ENCODE results near the gene NEK4. TPM values are rescaled to one million over a fixed set of nuclear protein-coding genes. Genes with fewer than 3 reads are reported as not detected.

NEK4 gene
- total RNA-seq, result 10 to 100 TPM; 12.8 to 15.3 TPM

- CTCF ChIA-PET, result interaction anchor here (0.7 kb wide), 1 partner anchor 352 kb away, joined by 3 read pairs; no protein-coding TSS in a partner anchor
- Mint-ChIP-seq H3K4me1 (ENCODE audit: low read depth) (peaks cover 20% of the 10 kb centered on the region), H3K36me3 (ENCODE audit: low read depth) (peaks cover 4% of the 10 kb centered on the region), H3K9me3 (no peaks in the 10 kb centered on the region), H3K27me3 (ENCODE audit: low read depth) (no peaks in the 10 kb centered on the region), H3K4me3 (peak within 1 kb of the TSS; percentile 96), H3K27ac (peak within 1 kb of the TSS; percentile 93)
- peak; percentile 91 for DNase-seq
- intact Hi-C loops (cut with micrococcal nuclease), result loop anchor here (1.0 to 5.0 kb wide), 7 partner anchors 64 to 487 kb away; partner anchors contain the start of genes NISCH, PBRM1, SFMBT1 and SPCS1
Observed at GRCh38 chr3:52770496-52771333, at the start of gene NEK4. NEK4 (minus strand) TSS chr3:52770940; CDS start chr3:52770746, 194 bp downstream.

- Mint-ChIP-seq H3K27ac (no peak overlapping the region), H3K36me3 (ENCODE audit: low read depth) (no peaks in the 10 kb centered on the region), H3K4me3 (no peak overlapping the region), H3K27me3 (ENCODE audit: low read depth) (no peaks in the 10 kb centered on the region), H3K4me1 (ENCODE audit: low read depth) (no peaks in the 10 kb centered on the region), H3K9me3 (no peaks in the 10 kb centered on the region)
- CTCF ChIA-PET, result interaction anchor here (0.6 to 2.4 kb wide), 6 partner anchors 18 to 1369 kb away, joined by 3 to 12 read pairs (median 4); no protein-coding TSS in a partner anchor
- DNase-seq, result no peak
- intact Hi-C loops (cut with micrococcal nuclease), result loop anchor here (1.0 kb wide), 1 partner anchor 78 kb away; no protein-coding TSS in a partner anchor
Observed at GRCh38 chr3:52819936-52820335, 49.2 kb upstream of the NEK4 start.

GRCh38 chr3:52817860-52818259 lies 47.1 kb upstream of the NEK4 start:
- CTCF ChIA-PET, result no interaction called here
- no peaks in the 10 kb centered on the region for H3K4me1 Mint-ChIP-seq (ENCODE audit: low read depth)
- H3K4me3 Mint-ChIP-seq, result no peak overlapping the region
- no peaks in the 10 kb centered on the region for H3K36me3 Mint-ChIP-seq (ENCODE audit: low read depth)
- H3K27me3 Mint-ChIP-seq (ENCODE audit: low read depth), result no peaks in the 10 kb centered on the region
- no peak for DNase-seq
- H3K27ac Mint-ChIP-seq, result no peak overlapping the region
- H3K9me3 Mint-ChIP-seq, result no peaks in the 10 kb centered on the region
- intact Hi-C loops (cut with micrococcal nuclease), result no loop called here

GRCh38 chr3:52817221-52817620 lies 46.5 kb upstream of the NEK4 start:
- intact Hi-C loops (cut with micrococcal nuclease), result no loop called here
- H3K36me3 Mint-ChIP-seq (ENCODE audit: low read depth), result no peaks in the 10 kb centered on the region
- CTCF ChIA-PET, result interaction anchor here (1.8 kb wide), 1 partner anchor 18 kb away, joined by 6 read pairs; no protein-coding TSS in a partner anchor
- no peak overlapping the region for H3K27ac Mint-ChIP-seq
- H3K4me3 Mint-ChIP-seq, result no peak overlapping the region
- DNase-seq, result no peak
- H3K27me3 Mint-ChIP-seq (ENCODE audit: low read depth), result no peaks in the 10 kb centered on the region
- no peaks in the 10 kb centered on the region for H3K9me3 Mint-ChIP-seq
- no peaks in the 10 kb centered on the region for H3K4me1 Mint-ChIP-seq (ENCODE audit: low read depth)

- CTCF ChIA-PET, result interaction anchor here (1.2 to 1.8 kb wide), 2 partner anchors 8 to 18 kb away, joined by 3 to 6 read pairs; no protein-coding TSS in a partner anchor
- intact Hi-C loops (cut with micrococcal nuclease), result no loop called here
Observed at GRCh38 chr3:52816654-52817053, 45.9 kb upstream of the NEK4 start.

GRCh38 chr3:52816199-52816598 lies 45.5 kb upstream of the NEK4 start:
- H3K4me1 Mint-ChIP-seq (ENCODE audit: low read depth), result no peaks in the 10 kb centered on the region
- H3K27ac Mint-ChIP-seq, result no peak overlapping the region
- CTCF ChIA-PET, result interaction anchor here (0.6 to 1.8 kb wide), 4 partner anchors 8 to 371 kb away, joined by 3 to 6 read pairs (median 3); partner anchors contain the start of gene SEMA3G
- intact Hi-C loops (cut with micrococcal nuclease), result no loop called here
- H3K27me3 Mint-ChIP-seq (ENCODE audit: low read depth), result no peaks in the 10 kb centered on the region
- DNase-seq, result no peak
- H3K36me3 Mint-ChIP-seq (ENCODE audit: low read depth), result no peaks in the 10 kb centered on the region
- no peaks in the 10 kb centered on the region for H3K9me3 Mint-ChIP-seq
- no peak overlapping the region for H3K4me3 Mint-ChIP-seq

More at GRCh38 chr3:52816654-52817053, 45.9 kb upstream of the NEK4 start:
- Mint-ChIP-seq H3K27me3 (ENCODE audit: low read depth) (no peaks in the 10 kb centered on the region), H3K36me3 (ENCODE audit: low read depth) (no peaks in the 10 kb centered on the region), H3K4me3 (no peak overlapping the region), H3K4me1 (ENCODE audit: low read depth) (no peaks in the 10 kb centered on the region), H3K27ac (no peak overlapping the region), H3K9me3 (no peaks in the 10 kb centered on the region)
- no peak for DNase-seq

- intact Hi-C loops (cut with micrococcal nuclease), result no loop called here
- Mint-ChIP-seq H3K9me3 (no peaks in the 10 kb centered on the region), H3K36me3 (ENCODE audit: low read depth) (no peaks in the 10 kb centered on the region), H3K4me1 (ENCODE audit: low read depth) (peaks cover 4% of the 10 kb centered on the region), H3K27me3 (ENCODE audit: low read depth) (no peaks in the 10 kb centered on the region), H3K4me3 (no peak overlapping the region), H3K27ac (no peak overlapping the region)
- DNase-seq, result no peak
- CTCF ChIA-PET, result interaction anchor here (1.0 to 1.1 kb wide), 2 partner anchors 8 to 93 kb away, joined by 4 read pairs; no protein-coding TSS in a partner anchor
Observed at GRCh38 chr3:52813810-52814209, 43.1 kb upstream of the NEK4 start.

GRCh38 chr3:52811452-52812011 lies 40.8 kb upstream of the NEK4 start:
- CTCF ChIA-PET, result interaction anchor here (1.3 to 1.8 kb wide), 2 partner anchors 10 to 13 kb away, joined by 4 to 6 read pairs; no protein-coding TSS in a partner anchor
- H3K27me3 Mint-ChIP-seq (ENCODE audit: low read depth), result no peaks in the 10 kb centered on the region
- H3K4me1 Mint-ChIP-seq (ENCODE audit: low read depth), result peaks cover 4% of the 10 kb centered on the region
- intact Hi-C loops (cut with micrococcal nuclease), result no loop called here
- no peaks in the 10 kb centered on the region for H3K36me3 Mint-ChIP-seq (ENCODE audit: low read depth)
- H3K9me3 Mint-ChIP-seq, result no peaks in the 10 kb centered on the region
- H3K27ac Mint-ChIP-seq, result no peak overlapping the region
- no peak for DNase-seq
- no peak overlapping the region for H3K4me3 Mint-ChIP-seq

- CTCF ChIA-PET, result interaction anchor here (1.8 kb wide), 1 partner anchor 10 kb away, joined by 6 read pairs; no protein-coding TSS in a partner anchor
- no peak overlapping the region for H3K4me3 Mint-ChIP-seq
- no peaks in the 10 kb centered on the region for H3K36me3 Mint-ChIP-seq (ENCODE audit: low read depth)
- H3K4me1 Mint-ChIP-seq (ENCODE audit: low read depth), result peaks cover 4% of the 10 kb centered on the region
- DNase-seq, result no peak
- no peaks in the 10 kb centered on the region for H3K9me3 Mint-ChIP-seq
- intact Hi-C loops (cut with micrococcal nuclease), result no loop called here
- H3K27me3 Mint-ChIP-seq (ENCODE audit: low read depth), result no peaks in the 10 kb centered on the region
- H3K27ac Mint-ChIP-seq, result no peak overlapping the region
Observed at GRCh38 chr3:52810923-52811322, 40.2 kb upstream of the NEK4 start.

- CTCF ChIA-PET, result no interaction called here
- peaks cover 4% of the 10 kb centered on the region for H3K4me1 Mint-ChIP-seq (ENCODE audit: low read depth)
- H3K4me3 Mint-ChIP-seq, result no peak overlapping the region
- no peaks in the 10 kb centered on the region for H3K27me3 Mint-ChIP-seq (ENCODE audit: low read depth)
- no peak for DNase-seq
- H3K9me3 Mint-ChIP-seq, result no peaks in the 10 kb centered on the region
- H3K36me3 Mint-ChIP-seq (ENCODE audit: low read depth), result no peaks in the 10 kb centered on the region
- no peak overlapping the region for H3K27ac Mint-ChIP-seq
- intact Hi-C loops (cut with micrococcal nuclease), result no loop called here
Observed at GRCh38 chr3:52809662-52810377, 39.1 kb upstream of the NEK4 start.

- Mint-ChIP-seq H3K9me3 (no peaks in the 10 kb centered on the region), H3K27ac (no peak overlapping the region), H3K4me3 (no peak overlapping the region), H3K27me3 (ENCODE audit: low read depth) (no peaks in the 10 kb centered on the region), H3K36me3 (ENCODE audit: low read depth) (no peaks in the 10 kb centered on the region), H3K4me1 (ENCODE audit: low read depth) (peaks cover 4% of the 10 kb centered on the region)
- CTCF ChIA-PET, result interaction anchor here (0.6 to 0.8 kb wide), 2 partner anchors 11 to 445 kb away, joined by 3 to 4 read pairs; no protein-coding TSS in a partner anchor
- no peak for DNase-seq
- intact Hi-C loops (cut with micrococcal nuclease), result no loop called here
Observed at GRCh38 chr3:52809149-52809548, 38.4 kb upstream of the NEK4 start.
